Activated CD4-positive, CD25-positive, alpha-beta regulatory T cell treated with anti-CD3 and anti-CD28 coated beads, Interleukin-2, amount 50 U/mL, for 24 hours (primary cell): Measurements from ENCODE around the gene ZFAND3.
"Not testable (repeated sequence)": the region's sequence is repeated elsewhere in the genome, so short reads cannot be mapped to it uniquely, and the experiment has no call there.

ENCODE experiments used
- ATAC-seq, 2 donors: fragments of 150-1000 bp; cut with Tn5 transposase; one replicate each; pipeline ENCODE4 v1.10.0; 2021; ENCODE audit warnings: mild to moderate bottlenecking in 1 of 2, moderate library complexity in 1 of 2

Gene ZFAND3

GRCh38 chr6:38095054-38095453, 275.5 kb downstream of the ZFAND3 start:
- no peak for ATAC-seq

- ATAC-seq = no peak
Measured at GRCh38 chr6:38099221-38099620, 279.7 kb downstream of the ZFAND3 start.

GRCh38 chr6:38100380-38100779, 280.9 kb downstream of the ZFAND3 start:
- ATAC-seq = no peak

GRCh38 chr6:38103921-38104320, 284.4 kb downstream of the ZFAND3 start:
- ATAC-seq = no peak

GRCh38 chr6:38105066-38105465, 285.5 kb downstream of the ZFAND3 start:
- ATAC-seq = no peak

GRCh38 chr6:38107073-38107472, 287.5 kb downstream of the ZFAND3 start:
- ATAC-seq = no peak

GRCh38 chr6:38110481-38110971, 291.0 kb downstream of the ZFAND3 start:
- ATAC-seq = no peak

- ATAC-seq = no peak
Measured at GRCh38 chr6:38112181-38112580, 292.7 kb downstream of the ZFAND3 start.

- ATAC-seq = no peak
Measured at GRCh38 chr6:38113825-38114576, 294.5 kb downstream of the ZFAND3 start.

GRCh38 chr6:38114976-38115625, 295.6 kb downstream of the ZFAND3 start:
- ATAC-seq = no peak

GRCh38 chr6:38115626-38116008, 296.1 kb downstream of the ZFAND3 start:
- ATAC-seq = no peak

- ATAC-seq = no peak
Measured at GRCh38 chr6:38116248-38116647, 296.7 kb downstream of the ZFAND3 start.

GRCh38 chr6:38117281-38117680, 297.8 kb downstream of the ZFAND3 start:
- no peak for ATAC-seq

- ATAC-seq = no peak
Measured at GRCh38 chr6:38118791-38119365, 299.4 kb downstream of the ZFAND3 start.

GRCh38 chr6:38119516-38119915, 300.0 kb downstream of the ZFAND3 start:
- ATAC-seq = no peak

- ATAC-seq = not testable (repeated sequence)
Measured at GRCh38 chr6:38124224-38124926, 304.8 kb downstream of the ZFAND3 start.

- no peak for ATAC-seq
Measured at GRCh38 chr6:38127284-38127683, 307.8 kb downstream of the ZFAND3 start.

- peak; percentile 81 to 85 for ATAC-seq
Measured at GRCh38 chr6:38131527-38131965, 312.0 kb downstream of the ZFAND3 start.

- ATAC-seq = no peak
Measured at GRCh38 chr6:38133932-38134703, 314.6 kb downstream of the ZFAND3 start.

GRCh38 chr6:38134704-38135088, 315.2 kb downstream of the ZFAND3 start:
- no peak for ATAC-seq

GRCh38 chr6:38136547-38136946, 317.0 kb downstream of the ZFAND3 start:
- no peak for ATAC-seq

GRCh38 chr6:38137608-38138265, 318.2 kb downstream of the ZFAND3 start:
- ATAC-seq = no peak
